ENCODE results near the gene CFAP299. TPM values are rescaled to one million over a fixed set of nuclear protein-coding genes. Genes with fewer than 3 reads are reported as not detected.

The CFAP299 gene
- total and polyA plus RNA-seq, 3 experiments from 2014 or later: not detected

DNA sequence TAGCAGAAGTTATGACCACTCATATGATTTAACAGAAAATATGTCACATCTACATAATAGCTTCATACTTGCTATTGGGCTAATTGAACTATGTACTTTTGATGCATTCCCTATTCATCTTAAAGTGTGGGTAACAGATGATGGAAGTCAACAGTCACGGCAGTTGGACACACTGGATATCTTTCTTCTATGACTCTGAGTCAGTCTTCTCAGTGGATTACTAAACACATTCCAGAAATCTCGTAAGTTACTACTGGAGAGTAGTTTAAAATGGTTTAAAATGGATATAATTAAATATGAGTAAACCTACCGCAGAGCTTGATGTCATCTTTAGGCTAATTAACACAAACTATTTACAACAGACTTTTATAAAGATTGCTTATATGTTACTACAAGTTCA, 30.1 kb upstream of the CFAP299 start:
- ChIA-PET POLR2A (no interaction called here), CTCF (no interaction called here)
- Histone ChIP-seq H3K36me3 (ENCODE audit: insufficient read depth, low read length) (no peaks in the 10 kb centered on the region), H3K4me3 (ENCODE audit: low read length) (no peak overlapping the region), H3K9me3 (ENCODE audit: low read length) (no peaks in the 10 kb centered on the region), H3K27ac (ENCODE audit: low read depth, low read length) (no peak overlapping the region), H3K4me1 (ENCODE audit: insufficient read depth, low read length) (no peaks in the 10 kb centered on the region), H3K27me3 (ENCODE audit: insufficient read depth, low read length, poor library complexity, severe bottlenecking) (no peaks in the 10 kb centered on the region)
- H3K27ac Mint-ChIP-seq: no peak overlapping the region
- H3K36me3 Mint-ChIP-seq: no peaks in the 10 kb centered on the region
- no peaks in the 10 kb centered on the region for H3K4me1 Mint-ChIP-seq
- no peaks in the 10 kb centered on the region for H3K9me3 Mint-ChIP-seq
- no peak for DNase-seq
- no peak overlapping the region for H3K4me3 Mint-ChIP-seq
- peaks cover 15 to 63% of the 10 kb centered on the region in 2 donors for H3K27me3 Mint-ChIP-seq

DNA sequence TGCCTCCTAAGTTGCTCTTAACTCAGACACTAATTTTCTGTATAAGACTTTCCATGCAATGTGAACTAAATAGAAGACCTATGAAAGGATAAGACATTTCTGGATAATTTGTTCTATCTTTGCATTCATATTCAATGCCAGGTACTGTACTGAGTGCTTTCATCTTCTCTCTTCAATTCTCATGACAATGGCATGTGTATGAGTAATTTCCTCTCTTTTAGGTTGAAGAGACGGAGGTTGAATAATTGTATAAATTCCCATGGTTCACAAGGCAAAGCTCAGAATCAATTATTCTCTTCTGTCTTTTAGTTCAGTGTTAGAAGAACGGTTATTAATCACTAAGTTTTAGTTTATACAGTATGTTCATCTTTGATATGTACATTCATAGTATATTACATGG, 29.3 kb upstream of the CFAP299 start:
- no peaks in the 10 kb centered on the region for H3K9me3 Mint-ChIP-seq
- H3K9me3 ChIP-seq (ENCODE audit: low read length): no peaks in the 10 kb centered on the region
- H3K4me1 ChIP-seq (ENCODE audit: insufficient read depth, low read length): no peaks in the 10 kb centered on the region
- H3K27me3 Mint-ChIP-seq: peaks cover 15 to 58% of the 10 kb centered on the region in 2 donors
- H3K4me1 Mint-ChIP-seq: no peaks in the 10 kb centered on the region
- no peaks in the 10 kb centered on the region for H3K27me3 ChIP-seq (ENCODE audit: insufficient read depth, low read length, poor library complexity, severe bottlenecking)
- H3K4me3 ChIP-seq (ENCODE audit: low read length): no peak overlapping the region
- no peak overlapping the region for H3K4me3 Mint-ChIP-seq
- no peaks in the 10 kb centered on the region for H3K36me3 ChIP-seq (ENCODE audit: insufficient read depth, low read length)
- ChIA-PET POLR2A (no interaction called here), CTCF (no interaction called here)
- H3K36me3 Mint-ChIP-seq: no peaks in the 10 kb centered on the region
- H3K27ac Mint-ChIP-seq: no peak overlapping the region
- H3K27ac ChIP-seq (ENCODE audit: low read depth, low read length): no peak overlapping the region
- no peak for DNase-seq

DNA sequence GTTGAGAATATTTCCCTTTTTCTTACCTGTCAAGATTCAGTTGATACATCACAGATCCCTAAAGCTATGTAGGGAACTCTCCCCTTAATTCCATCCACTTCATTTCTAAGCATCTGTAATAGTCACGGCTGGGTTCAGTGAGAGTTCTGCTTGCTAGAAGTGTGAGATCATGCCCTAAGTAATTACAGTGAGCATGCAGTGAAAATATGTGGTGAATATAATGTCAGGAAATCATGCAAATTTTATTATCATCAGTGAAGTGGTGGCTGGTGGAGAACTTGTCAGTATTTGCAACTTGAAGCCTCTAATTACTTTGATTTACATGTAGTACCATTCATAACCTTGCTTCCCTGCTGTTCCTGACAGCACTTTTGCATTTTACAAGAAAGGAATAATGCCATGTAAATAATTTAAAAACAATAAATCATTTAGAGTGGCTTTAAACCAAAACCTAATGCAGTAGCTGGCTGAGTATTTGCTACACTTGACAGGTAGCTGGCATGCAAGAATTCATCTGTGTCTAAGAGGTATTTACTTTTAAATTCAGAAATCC, 28.3 kb upstream of the CFAP299 start:
- no peaks in the 10 kb centered on the region for H3K9me3 ChIP-seq (ENCODE audit: low read length)
- no peak overlapping the region for H3K4me3 ChIP-seq (ENCODE audit: low read length)
- no peak overlapping the region for H3K4me3 Mint-ChIP-seq
- H3K4me1 ChIP-seq (ENCODE audit: insufficient read depth, low read length): no peaks in the 10 kb centered on the region
- CTCF ChIA-PET: no interaction called here
- POLR2A ChIA-PET: no interaction called here
- H3K9me3 Mint-ChIP-seq: no peaks in the 10 kb centered on the region
- H3K4me1 Mint-ChIP-seq: no peaks in the 10 kb centered on the region
- H3K27me3 ChIP-seq (ENCODE audit: insufficient read depth, low read length, poor library complexity, severe bottlenecking): no peaks in the 10 kb centered on the region
- no peaks in the 10 kb centered on the region for H3K36me3 Mint-ChIP-seq
- H3K27ac ChIP-seq (ENCODE audit: low read depth, low read length): no peak overlapping the region
- no peaks in the 10 kb centered on the region for H3K36me3 ChIP-seq (ENCODE audit: insufficient read depth, low read length)
- no peak for DNase-seq
- peaks cover 14 to 54% of the 10 kb centered on the region in 2 donors for H3K27me3 Mint-ChIP-seq
- no peak overlapping the region for H3K27ac Mint-ChIP-seq

DNA sequence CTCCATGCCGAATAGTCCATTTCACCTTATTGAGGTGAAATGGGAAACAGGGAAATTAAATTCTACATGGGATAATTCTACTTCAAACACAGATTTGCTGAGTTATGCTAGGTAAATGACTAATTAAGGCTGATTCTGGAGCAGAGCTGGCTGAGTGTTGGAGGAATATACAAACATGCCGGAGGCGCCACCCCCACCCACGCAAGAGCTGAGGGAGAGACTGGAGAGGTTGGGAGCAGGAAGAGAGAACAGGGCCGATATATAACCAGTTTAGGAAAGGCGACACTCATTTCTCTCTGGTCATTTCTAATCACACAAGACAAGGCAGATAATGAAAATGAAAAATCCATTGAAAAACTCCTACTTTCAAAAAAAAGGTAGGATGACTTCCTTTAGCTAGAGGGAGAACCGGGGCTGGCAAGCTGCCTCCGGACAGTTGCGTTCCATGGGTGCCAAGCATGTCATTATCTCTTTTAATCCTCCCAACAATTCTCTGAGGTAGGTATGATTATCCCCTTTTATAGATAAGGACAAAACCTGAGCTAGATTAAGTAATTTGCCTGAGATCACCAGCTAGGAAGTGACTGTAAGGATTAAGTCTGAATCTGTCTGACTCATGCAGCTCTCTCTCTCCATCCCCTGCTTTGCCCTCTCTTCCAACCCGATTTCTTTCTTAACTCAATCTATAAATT, 27.6 kb upstream of the CFAP299 start:
- no peaks in the 10 kb centered on the region for H3K9me3 Mint-ChIP-seq
- no peak overlapping the region for H3K4me3 Mint-ChIP-seq
- ChIA-PET POLR2A (no interaction called here), CTCF (no interaction called here)
- DNase-seq: no peak
- Histone ChIP-seq H3K27ac (ENCODE audit: low read depth, low read length) (no peak overlapping the region), H3K9me3 (ENCODE audit: low read length) (no peaks in the 10 kb centered on the region), H3K27me3 (ENCODE audit: insufficient read depth, low read length, poor library complexity, severe bottlenecking) (no peaks in the 10 kb centered on the region), H3K4me1 (ENCODE audit: insufficient read depth, low read length) (no peaks in the 10 kb centered on the region), H3K4me3 (ENCODE audit: low read length) (no peak overlapping the region), H3K36me3 (ENCODE audit: insufficient read depth, low read length) (no peaks in the 10 kb centered on the region)
- no peaks in the 10 kb centered on the region for H3K4me1 Mint-ChIP-seq
- H3K27ac Mint-ChIP-seq: no peak overlapping the region
- H3K36me3 Mint-ChIP-seq: no peaks in the 10 kb centered on the region
- H3K27me3 Mint-ChIP-seq: peaks cover 14 to 54% of the 10 kb centered on the region in 2 donors

DNA sequence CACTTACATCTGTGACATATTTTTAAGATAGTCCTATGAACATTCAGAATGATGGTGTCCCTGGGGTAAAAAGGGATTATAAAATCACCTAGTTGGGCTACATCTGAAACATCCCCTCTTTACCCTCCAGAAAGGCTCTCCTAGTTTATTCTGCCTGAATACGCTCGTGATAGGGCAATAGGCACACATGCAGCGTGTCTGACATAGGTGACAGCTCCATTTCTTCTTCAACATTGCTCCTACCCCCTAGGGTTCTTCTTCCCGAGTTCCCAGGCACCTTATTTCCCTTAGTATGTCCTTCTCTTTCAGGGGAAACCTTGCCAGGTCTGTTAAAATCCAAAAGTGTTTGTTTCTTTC, 27.1 kb upstream of the CFAP299 start:
- POLR2A ChIA-PET: no interaction called here
- Mint-ChIP-seq H3K36me3 (no peaks in the 10 kb centered on the region), H3K27ac (no peak overlapping the region), H3K4me1 (no peaks in the 10 kb centered on the region), H3K4me3 (no peak overlapping the region), H3K9me3 (no peaks in the 10 kb centered on the region), H3K27me3 (peaks cover 14 to 54% of the 10 kb centered on the region in 2 donors)
- CTCF ChIA-PET: no interaction called here
- H3K27me3 ChIP-seq (ENCODE audit: insufficient read depth, low read length, poor library complexity, severe bottlenecking): no peaks in the 10 kb centered on the region
- H3K4me1 ChIP-seq (ENCODE audit: insufficient read depth, low read length): no peaks in the 10 kb centered on the region
- no peak overlapping the region for H3K4me3 ChIP-seq (ENCODE audit: low read length)
- no peak for DNase-seq
- H3K27ac ChIP-seq (ENCODE audit: low read depth, low read length): no peak overlapping the region
- H3K36me3 ChIP-seq (ENCODE audit: insufficient read depth, low read length): no peaks in the 10 kb centered on the region
- H3K9me3 ChIP-seq (ENCODE audit: low read length): no peaks in the 10 kb centered on the region

DNA sequence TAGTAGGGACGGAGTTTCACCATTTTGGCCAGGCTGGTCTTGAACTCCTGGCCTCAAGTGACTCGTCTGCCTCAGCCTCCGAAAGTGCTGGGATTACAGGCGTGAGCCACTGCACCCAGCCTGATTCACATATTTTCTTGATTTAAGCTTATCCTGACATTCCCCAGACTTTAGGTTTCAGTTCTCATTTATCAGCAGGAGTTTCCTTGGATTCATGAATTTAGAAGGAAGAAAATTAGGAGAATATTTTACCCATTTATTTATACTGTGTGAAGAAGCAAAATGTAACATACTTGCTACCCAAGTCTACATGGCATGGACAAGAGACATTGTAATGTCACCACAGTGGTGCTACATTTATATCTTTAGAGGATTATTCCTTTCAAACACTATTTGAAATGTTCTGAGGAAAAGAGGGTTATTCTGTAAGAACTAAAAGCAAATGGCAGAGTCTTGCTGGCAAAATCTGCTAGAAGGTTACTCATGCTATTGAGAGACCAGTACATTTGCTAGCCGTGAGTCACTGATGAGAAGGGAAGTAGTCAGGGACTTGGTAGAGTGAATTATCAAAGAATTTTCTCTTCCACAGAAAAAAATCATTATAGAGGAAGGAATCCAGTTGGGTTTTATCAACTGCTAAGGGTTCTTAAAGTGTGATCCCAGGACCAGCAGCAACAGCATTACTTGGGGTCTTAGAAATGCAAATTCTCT, 26.1 kb upstream of the CFAP299 start:
- Mint-ChIP-seq H3K36me3 (no peaks in the 10 kb centered on the region), H3K9me3 (no peaks in the 10 kb centered on the region), H3K4me1 (no peaks in the 10 kb centered on the region), H3K27ac (no peak overlapping the region), H3K4me3 (no peak overlapping the region), H3K27me3 (peaks cover 14 to 55% of the 10 kb centered on the region in 2 donors)
- H3K4me3 ChIP-seq (ENCODE audit: low read length): no peak overlapping the region
- ChIA-PET CTCF (no interaction called here), POLR2A (no interaction called here)
- H3K9me3 ChIP-seq (ENCODE audit: low read length): no peaks in the 10 kb centered on the region
- H3K27ac ChIP-seq (ENCODE audit: low read depth, low read length): no peak overlapping the region
- no peaks in the 10 kb centered on the region for H3K4me1 ChIP-seq (ENCODE audit: insufficient read depth, low read length)
- H3K36me3 ChIP-seq (ENCODE audit: insufficient read depth, low read length): no peaks in the 10 kb centered on the region
- H3K27me3 ChIP-seq (ENCODE audit: insufficient read depth, low read length, poor library complexity, severe bottlenecking): no peaks in the 10 kb centered on the region
- no peak for DNase-seq

DNA sequence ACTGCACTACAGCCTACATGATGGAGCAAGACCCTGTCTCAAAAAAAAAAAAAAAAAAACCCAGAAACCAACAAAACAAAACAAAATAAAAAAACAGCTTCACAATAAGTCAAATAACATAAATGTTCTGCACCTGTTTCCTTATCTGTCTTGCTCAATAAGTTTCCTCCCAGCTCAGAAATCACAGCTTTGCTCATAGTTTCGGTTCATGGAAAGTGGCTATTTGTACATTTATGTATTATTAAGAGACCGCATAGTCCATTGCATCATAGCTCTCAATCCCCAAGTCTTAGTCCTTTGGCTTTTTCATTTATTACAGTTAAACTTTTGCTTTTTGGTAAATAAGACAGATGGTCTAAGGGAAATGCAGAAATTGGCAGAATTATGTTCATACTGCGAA, 24.4 kb upstream of the CFAP299 start:
- DNase-seq: no peak
- POLR2A ChIA-PET: no interaction called here
- Histone ChIP-seq H3K4me3 (ENCODE audit: low read length) (no peak overlapping the region), H3K27me3 (ENCODE audit: insufficient read depth, low read length, poor library complexity, severe bottlenecking) (no peaks in the 10 kb centered on the region), H3K27ac (ENCODE audit: low read depth, low read length) (no peak overlapping the region), H3K4me1 (ENCODE audit: insufficient read depth, low read length) (no peaks in the 10 kb centered on the region), H3K9me3 (ENCODE audit: low read length) (no peaks in the 10 kb centered on the region), H3K36me3 (ENCODE audit: insufficient read depth, low read length) (no peaks in the 10 kb centered on the region)
- CTCF ChIA-PET: no interaction called here
- no peaks in the 10 kb centered on the region for H3K4me1 Mint-ChIP-seq
- H3K4me3 Mint-ChIP-seq: no peak overlapping the region
- peaks cover 18 to 52% of the 10 kb centered on the region in 2 donors for H3K27me3 Mint-ChIP-seq
- H3K9me3 Mint-ChIP-seq: no peaks in the 10 kb centered on the region
- H3K36me3 Mint-ChIP-seq: no peaks in the 10 kb centered on the region
- H3K27ac Mint-ChIP-seq: no peak overlapping the region

DNA sequence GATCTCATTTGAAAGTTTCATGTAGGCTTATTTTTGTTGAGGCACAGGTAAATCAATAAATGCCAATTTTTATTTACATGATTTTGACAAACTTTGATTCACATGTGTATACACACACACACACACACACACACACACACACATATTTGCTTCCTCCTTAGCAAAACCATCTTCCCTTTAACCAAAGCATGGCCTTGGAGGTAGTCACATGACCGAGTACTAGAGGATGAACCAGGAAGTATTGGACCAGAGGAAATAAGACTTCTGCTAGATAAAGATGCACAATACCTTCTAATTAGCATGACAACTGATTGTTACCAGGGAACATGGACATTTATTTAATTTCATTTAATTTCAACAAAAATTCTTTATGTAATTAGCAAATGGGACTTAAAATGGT, 23.4 kb upstream of the CFAP299 start:
- H3K4me3 Mint-ChIP-seq: no peak overlapping the region
- Histone ChIP-seq H3K27ac (ENCODE audit: low read depth, low read length) (no peak overlapping the region), H3K27me3 (ENCODE audit: insufficient read depth, low read length, poor library complexity, severe bottlenecking) (no peaks in the 10 kb centered on the region), H3K36me3 (ENCODE audit: insufficient read depth, low read length) (no peaks in the 10 kb centered on the region), H3K4me3 (ENCODE audit: low read length) (no peak overlapping the region), H3K9me3 (ENCODE audit: low read length) (no peaks in the 10 kb centered on the region), H3K4me1 (ENCODE audit: insufficient read depth, low read length) (no peaks in the 10 kb centered on the region)
- ChIA-PET POLR2A (no interaction called here), CTCF (no interaction called here)
- no peaks in the 10 kb centered on the region for H3K36me3 Mint-ChIP-seq
- no peaks in the 10 kb centered on the region for H3K9me3 Mint-ChIP-seq
- H3K27me3 Mint-ChIP-seq: peaks cover 13 to 43% of the 10 kb centered on the region in 2 donors
- no peaks in the 10 kb centered on the region for H3K4me1 Mint-ChIP-seq
- no peak overlapping the region for H3K27ac Mint-ChIP-seq
- DNase-seq: no peak

Measured in CD8-positive, alpha-beta memory T cell (primary cell).